Measurements from ENCODE around the gene MPND.

MPND gene

DNA sequence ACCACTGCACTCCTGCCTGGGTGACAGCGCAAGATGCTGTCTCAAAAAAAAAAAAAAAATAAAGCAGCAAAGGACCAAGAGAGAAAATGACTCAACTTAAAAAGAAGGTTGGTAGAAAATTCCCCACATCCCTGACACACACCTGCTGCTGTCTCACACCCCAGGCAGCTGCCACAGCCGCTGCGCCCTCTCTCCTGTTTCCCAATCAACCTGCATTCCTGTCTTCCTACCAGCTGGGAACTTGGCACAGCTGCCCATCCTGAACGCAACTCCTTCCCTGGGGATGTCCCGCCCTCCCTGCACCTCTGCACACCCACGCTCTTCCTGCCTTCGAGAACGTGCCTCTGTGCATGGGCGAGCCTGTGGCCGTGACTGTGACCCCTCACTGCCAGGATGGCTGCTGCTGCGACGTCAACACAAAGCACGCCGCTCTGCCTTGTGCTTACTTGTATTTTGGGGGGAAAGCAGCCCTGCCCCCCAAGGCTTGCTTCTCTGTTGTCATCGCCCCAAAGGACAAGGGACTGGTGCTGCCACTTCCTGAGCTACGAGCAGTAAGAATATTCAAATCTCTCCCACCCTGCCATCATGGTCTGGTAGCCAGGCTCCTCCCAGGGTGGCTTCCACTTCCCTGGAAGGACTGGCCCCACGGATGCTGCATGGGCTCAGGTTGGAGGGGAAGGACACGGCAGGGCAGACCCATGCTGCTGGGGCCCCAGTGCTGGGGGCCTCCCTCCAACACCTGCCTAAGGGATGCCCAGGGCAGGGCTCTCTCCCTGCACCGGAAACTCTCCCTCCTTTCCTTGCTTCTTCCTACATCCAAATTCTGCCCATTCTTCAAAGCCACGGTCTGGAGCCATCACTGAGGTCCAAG is 36.3 kb downstream of the MPND start:
- H3K27ac ChIP-seq = no peak overlapping the region
- TF ChIP-seq, protein P1, sequence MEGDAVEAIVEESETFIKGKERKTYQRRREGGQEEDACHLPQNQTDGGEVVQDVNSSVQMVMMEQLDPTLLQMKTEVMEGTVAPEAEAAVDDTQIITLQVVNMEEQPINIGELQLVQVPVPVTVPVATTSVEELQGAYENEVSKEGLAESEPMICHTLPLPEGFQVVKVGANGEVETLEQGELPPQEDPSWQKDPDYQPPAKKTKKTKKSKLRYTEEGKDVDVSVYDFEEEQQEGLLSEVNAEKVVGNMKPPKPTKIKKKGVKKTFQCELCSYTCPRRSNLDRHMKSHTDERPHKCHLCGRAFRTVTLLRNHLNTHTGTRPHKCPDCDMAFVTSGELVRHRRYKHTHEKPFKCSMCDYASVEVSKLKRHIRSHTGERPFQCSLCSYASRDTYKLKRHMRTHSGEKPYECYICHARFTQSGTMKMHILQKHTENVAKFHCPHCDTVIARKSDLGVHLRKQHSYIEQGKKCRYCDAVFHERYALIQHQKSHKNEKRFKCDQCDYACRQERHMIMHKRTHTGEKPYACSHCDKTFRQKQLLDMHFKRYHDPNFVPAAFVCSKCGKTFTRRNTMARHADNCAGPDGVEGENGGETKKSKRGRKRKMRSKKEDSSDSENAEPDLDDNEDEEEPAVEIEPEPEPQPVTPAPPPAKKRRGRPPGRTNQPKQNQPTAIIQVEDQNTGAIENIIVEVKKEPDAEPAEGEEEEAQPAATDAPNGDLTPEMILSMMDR (conservative IDR thresholded peaks at IDR 0.05) = no peak

DNA sequence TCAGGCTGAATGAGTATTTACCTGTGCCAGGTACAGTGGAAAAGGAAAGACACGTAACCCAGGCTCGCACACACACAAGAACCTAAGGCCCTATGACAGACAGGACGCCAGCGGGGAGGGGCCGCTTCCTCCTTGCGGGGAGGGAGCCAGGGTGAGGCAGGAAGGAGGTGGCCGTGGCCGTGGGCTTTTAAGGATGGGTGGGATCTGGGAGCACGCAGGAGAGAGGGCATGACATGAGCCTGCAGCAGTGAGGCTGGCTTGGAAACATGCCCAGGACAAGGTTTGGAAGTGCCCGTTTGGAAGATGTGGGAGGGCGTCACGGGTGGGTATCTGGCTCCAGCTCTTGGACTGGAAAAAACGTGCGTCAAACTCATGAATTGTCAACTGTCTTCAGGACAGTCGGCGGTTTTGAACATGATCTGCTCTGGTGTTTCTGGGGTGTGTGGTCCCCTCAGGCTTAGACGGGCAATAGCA is 36.9 kb downstream of the MPND start:
- H3K27ac ChIP-seq = no peak overlapping the region
- TF ChIP-seq, protein P1 (conservative IDR thresholded peaks at IDR 0.05) = no peak

DNA sequence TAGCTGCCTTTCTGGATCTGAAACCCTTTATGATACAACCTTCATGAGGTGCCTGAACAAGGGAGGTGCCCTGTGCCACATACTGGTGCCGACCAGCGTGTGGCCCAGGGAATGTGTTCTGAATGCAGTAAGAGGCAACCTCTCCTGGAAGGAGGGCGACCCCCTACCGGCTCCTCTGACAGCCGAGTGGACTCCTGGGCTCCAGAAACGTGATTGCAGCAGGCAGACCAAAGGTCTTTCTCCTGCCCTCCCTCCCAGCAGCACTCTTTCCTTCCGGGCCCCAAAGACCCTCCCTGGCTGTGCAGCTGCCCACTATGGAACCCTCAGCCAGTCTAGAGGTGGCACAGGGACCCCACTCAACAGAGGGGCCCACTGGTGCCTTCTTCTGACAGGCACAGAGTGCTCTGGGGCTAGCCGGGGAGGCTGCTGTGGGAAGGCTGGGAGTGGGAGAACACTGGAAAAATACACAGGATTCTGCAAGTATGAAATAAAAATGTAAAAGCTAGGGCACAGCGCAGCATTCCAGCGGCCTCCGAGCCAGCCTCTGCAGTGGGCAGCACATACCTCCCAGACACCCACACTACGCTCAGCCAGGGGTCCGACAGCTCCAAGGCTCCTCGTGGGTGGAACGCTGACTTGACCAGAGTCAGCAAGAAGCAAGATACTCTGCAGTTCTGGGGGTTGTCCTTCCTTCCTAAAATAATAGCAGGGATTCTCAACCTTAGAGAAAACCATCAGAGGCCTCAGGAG is 42.1 kb downstream of the MPND start:
- TF ChIP-seq, protein P1 (conservative IDR thresholded peaks at IDR 0.05) = no peak
- H3K27ac ChIP-seq = no peak overlapping the region

DNA sequence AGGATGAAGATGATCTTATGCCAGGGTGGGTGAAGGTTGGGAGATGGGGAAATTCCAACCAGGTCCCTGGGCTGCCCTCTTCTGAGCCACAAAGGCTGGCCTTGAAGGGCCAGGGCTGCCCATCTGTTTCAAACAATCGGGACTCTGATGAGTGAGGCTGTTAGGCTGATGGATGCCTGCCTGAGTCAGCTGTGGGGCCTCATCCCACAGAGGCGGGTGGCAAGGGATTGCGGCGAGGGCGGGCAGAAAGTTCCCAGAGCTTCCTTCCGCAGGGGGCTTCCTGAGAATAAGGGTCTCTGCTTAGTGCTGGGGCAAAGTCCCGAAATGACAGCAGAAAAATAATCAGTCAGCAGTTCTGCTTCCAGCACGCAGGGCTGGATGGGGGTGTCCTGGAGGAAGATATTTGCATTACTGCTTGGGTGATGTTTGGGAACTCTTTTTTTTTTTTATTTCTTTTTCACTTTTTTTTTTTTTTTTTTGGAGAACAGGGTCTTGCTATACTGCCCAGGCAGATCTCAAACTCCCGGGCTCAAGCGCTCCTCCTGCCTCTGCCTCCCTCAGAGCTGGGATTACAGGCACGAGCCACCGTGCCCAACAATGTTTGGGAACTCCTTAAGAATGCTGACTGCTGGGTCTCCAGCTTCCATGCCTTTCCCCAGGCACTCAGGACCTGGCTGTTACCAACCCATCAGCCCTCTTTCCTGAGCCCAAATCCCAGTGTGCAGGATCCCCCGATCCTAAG is 42.9 kb downstream of the MPND start:
- peak overlapping the region; percentile 79; the same call in 1 of the 2 replicates for H3K27ac ChIP-seq
- TF ChIP-seq, protein P1 (conservative IDR thresholded peaks at IDR 0.05) = no peak

DNA sequence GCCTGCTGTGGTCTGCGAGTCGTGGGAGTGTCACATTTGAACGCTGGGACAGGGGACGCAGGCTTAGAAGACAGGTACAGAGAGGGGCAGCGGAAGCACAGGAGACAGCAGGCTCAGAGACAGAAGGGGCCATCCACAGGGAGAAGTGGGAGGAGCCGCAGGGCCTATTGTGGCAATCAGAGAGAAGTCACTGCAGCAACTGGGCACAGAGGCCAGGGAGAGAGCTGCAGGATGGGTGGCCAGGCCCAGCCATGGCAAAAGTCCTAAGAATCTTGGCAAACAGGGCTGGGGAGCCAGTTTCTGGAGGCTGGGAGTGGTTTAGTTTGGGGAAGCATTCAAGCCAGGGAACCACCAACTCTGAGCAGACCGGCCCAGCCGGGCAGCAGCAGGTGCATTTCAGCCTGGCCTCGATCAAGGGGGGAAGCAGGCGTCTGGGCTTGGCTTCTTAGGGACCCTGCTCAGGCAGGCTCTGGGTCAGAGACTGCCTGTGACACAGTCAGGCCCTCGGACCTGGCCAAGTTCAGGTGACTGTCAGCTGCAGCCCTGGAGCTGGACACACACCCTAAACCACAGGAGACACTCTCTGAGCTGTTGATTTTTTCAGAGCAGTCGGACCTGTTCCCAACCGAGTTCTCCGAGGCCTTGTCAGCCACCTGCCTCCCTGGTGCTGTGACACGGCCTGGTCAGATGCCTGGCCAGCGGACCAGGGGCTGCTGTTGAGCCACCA is 45.1 kb downstream of the MPND start:
- TF ChIP-seq, protein P1 (conservative IDR thresholded peaks at IDR 0.05) = no peak
- H3K27ac ChIP-seq = peak overlapping the region; percentile 79

GRCh38 chr19:4389064-4389375 is 45.7 kb downstream of the MPND start:
- peak overlapping the region; percentile 79 for H3K27ac ChIP-seq
- TF ChIP-seq, protein P1 (conservative IDR thresholded peaks at IDR 0.05) = no peak
